ENCODE results near the gene GDE1. TPM values are rescaled to one million over a fixed set of nuclear protein-coding genes. Genes with fewer than 3 reads are reported as not detected.

Gene GDE1
- total RNA-seq, 1 donor from 2014 or later = 27.4 TPM

DNA sequence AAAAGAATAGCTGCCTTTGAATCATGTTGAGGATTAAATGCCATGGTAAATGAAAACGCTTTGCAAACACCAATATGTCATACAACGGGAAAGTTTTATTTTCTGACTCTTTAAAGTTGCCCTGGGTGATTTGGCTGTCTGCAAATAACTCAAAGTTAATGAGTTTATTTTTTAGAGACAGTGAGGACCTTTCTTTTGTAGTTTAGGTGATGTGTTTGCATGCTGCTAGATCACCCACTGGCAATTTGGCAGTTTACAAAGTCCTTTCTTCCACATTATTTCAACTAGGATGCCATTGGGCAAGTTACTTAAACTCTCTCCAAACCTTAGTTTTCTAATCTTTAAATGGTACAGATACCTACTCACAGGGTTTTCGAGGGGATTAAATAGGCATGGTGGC, 37.8 kb downstream of the GDE1 start:
- TF ChIP-seq, protein P1, sequence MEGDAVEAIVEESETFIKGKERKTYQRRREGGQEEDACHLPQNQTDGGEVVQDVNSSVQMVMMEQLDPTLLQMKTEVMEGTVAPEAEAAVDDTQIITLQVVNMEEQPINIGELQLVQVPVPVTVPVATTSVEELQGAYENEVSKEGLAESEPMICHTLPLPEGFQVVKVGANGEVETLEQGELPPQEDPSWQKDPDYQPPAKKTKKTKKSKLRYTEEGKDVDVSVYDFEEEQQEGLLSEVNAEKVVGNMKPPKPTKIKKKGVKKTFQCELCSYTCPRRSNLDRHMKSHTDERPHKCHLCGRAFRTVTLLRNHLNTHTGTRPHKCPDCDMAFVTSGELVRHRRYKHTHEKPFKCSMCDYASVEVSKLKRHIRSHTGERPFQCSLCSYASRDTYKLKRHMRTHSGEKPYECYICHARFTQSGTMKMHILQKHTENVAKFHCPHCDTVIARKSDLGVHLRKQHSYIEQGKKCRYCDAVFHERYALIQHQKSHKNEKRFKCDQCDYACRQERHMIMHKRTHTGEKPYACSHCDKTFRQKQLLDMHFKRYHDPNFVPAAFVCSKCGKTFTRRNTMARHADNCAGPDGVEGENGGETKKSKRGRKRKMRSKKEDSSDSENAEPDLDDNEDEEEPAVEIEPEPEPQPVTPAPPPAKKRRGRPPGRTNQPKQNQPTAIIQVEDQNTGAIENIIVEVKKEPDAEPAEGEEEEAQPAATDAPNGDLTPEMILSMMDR (IDR thresholded peaks at IDR 0.05) = no peak
- DNase-seq (ENCODE audit: low spot score in 2 of 2) = no peak
- H3K27ac ChIP-seq = no peak overlapping the region
- intact Hi-C loops (cut with DNase I) = no loop called here
- no peak overlapping the region for H3K4me3 ChIP-seq
- no peaks in the 10 kb centered on the region for H3K27me3 ChIP-seq
- no peaks in the 10 kb centered on the region for H3K36me3 ChIP-seq
- H3K4me1 ChIP-seq = no peaks in the 10 kb centered on the region
- no peaks in the 10 kb centered on the region for H3K9me3 ChIP-seq

DNA sequence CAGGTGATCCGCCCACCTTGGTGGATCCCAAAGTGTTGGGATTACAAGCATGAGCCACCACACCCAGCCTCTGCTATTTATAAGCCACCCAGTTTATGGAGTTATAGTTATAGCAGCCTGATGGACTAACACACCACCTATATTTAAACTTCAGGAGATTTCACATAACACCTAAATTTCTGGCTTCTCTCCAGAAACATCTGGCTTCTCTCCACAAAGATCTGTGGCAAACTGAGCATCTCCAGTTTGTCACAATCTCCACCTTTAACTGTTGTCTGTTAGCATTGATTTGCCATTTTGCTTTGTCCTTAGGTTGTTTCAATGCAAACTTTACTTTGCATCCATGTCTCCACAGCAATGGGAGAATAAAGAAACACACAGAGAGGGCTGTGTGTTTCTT, 39.6 kb downstream of the GDE1 start:
- Histone ChIP-seq H3K4me1 (no peaks in the 10 kb centered on the region), H3K9me3 (no peaks in the 10 kb centered on the region), H3K27ac (no peak overlapping the region), H3K4me3 (no peak overlapping the region), H3K36me3 (no peaks in the 10 kb centered on the region), H3K27me3 (no peaks in the 10 kb centered on the region)
- TF ChIP-seq, protein P1 (IDR thresholded peaks at IDR 0.05) = no peak
- DNase-seq (ENCODE audit: low spot score in 2 of 2) = no peak
- intact Hi-C loops (cut with DNase I) = no loop called here

DNA sequence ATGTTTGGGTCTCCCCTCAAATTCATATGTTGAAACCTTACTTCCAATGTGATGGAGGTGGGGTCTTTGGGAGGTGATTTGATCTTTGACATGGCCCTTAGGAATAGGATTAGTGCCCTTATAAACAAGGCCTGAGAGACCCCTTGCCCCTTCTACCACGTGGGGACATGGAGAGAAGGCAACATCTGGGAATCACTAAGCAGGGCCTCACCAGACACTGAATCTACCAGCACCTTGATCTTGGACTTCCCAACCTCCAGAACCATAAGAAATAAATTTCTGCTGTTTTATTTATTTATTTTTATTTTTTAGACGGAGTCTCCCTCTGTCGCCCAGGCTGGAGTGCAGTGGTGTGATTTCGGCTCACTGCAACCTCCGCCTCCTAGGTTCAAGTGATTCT, 40.1 kb downstream of the GDE1 start:
- no peak overlapping the region for H3K27ac ChIP-seq
- no peaks in the 10 kb centered on the region for H3K36me3 ChIP-seq
- H3K9me3 ChIP-seq = no peaks in the 10 kb centered on the region
- H3K27me3 ChIP-seq = no peaks in the 10 kb centered on the region
- H3K4me1 ChIP-seq = no peaks in the 10 kb centered on the region
- intact Hi-C loops (cut with DNase I) = no loop called here
- DNase-seq (ENCODE audit: low spot score in 2 of 2) = no peak
- TF ChIP-seq, protein P1 (IDR thresholded peaks at IDR 0.05) = no peak
- no peak overlapping the region for H3K4me3 ChIP-seq

DNA sequence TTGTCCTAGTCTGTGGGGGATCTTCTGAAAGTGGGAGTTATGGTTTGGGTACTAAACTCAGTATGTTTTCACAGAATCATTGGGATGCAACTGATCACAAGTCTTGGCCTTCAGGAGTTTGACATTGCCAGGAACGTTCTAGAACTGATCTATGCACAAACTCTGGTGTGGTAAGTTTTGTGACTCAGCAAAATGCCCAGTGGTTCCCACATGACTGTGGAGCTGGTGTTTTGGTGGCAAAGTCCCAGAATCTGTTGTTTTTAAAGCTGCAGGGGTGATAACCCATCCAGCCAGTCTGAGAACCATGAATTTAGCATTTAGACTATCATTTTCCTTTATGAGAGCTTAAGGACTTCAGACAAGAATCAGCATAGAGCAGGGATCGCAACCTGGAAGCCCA, 40.6 kb downstream of the GDE1 start:
- Histone ChIP-seq H3K9me3 (no peaks in the 10 kb centered on the region), H3K4me1 (no peaks in the 10 kb centered on the region), H3K4me3 (no peak overlapping the region), H3K27me3 (no peaks in the 10 kb centered on the region), H3K36me3 (no peaks in the 10 kb centered on the region), H3K27ac (no peak overlapping the region)
- TF ChIP-seq, protein P1 (IDR thresholded peaks at IDR 0.05) = no peak
- intact Hi-C loops (cut with DNase I) = no loop called here
- DNase-seq (ENCODE audit: low spot score in 2 of 2) = no peak

DNA sequence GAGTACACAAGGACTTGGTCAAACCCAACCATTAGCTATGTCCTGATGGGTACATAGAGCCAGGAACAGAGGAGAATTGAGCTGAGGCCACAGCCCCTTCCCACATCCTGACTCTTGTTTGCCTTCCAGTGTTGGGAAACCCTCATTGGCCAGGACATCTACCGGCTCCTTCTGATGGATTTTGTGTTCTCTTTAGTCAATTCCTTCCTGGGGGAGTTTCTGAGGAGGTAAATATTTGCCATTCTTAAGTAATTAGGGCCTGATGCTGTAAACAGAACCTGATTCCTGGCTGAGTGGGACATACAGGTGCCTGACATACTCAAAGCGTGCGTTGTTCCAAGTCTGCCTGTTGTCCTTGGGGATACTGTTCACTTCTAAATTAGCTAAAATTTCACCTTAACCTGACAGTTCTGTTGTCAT, 42.6 kb downstream of the GDE1 start:
- Histone ChIP-seq H3K27me3 (no peaks in the 10 kb centered on the region), H3K9me3 (no peaks in the 10 kb centered on the region), H3K36me3 (no peaks in the 10 kb centered on the region), H3K4me3 (no peak overlapping the region), H3K27ac (no peak overlapping the region), H3K4me1 (no peaks in the 10 kb centered on the region)
- intact Hi-C loops (cut with DNase I) = no loop called here
- TF ChIP-seq, protein P1 (IDR thresholded peaks at IDR 0.05) = no peak
- DNase-seq (ENCODE audit: low spot score in 2 of 2) = no peak

DNA sequence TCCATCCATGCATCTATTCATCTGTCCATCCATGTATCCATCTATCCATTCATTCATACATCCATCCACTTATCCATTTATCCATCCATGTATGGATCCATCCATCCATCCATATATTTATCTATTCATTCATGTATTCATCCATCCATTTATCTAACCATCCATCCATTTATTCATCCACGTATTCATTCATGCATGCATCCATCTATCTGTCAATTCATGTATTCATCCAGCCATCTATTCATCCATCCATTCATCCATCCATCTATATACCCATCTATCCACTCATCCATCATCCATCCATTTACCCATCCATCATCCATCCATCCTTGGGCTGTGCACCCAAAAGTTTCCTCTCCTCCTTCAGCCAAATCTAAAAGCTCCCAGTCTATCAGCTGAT, 43.4 kb downstream of the GDE1 start:
- Histone ChIP-seq H3K27ac (no peak overlapping the region), H3K4me3 (no peak overlapping the region), H3K4me1 (no peaks in the 10 kb centered on the region), H3K9me3 (no peaks in the 10 kb centered on the region), H3K36me3 (no peaks in the 10 kb centered on the region), H3K27me3 (no peaks in the 10 kb centered on the region)
- DNase-seq (ENCODE audit: low spot score in 2 of 2) = no peak
- TF ChIP-seq, protein P1 (IDR thresholded peaks at IDR 0.05) = no peak
- intact Hi-C loops (cut with DNase I) = no loop called here
